Endodermal cell (in vitro differentiated cells): ENCODE results near the gene HSP90AB1. TPM values are rescaled to one million over a fixed set of nuclear protein-coding genes. Genes with fewer than 3 reads are reported as not detected.

ENCODE experiments used
- DNase-seq: peaks from one replicate; pipeline ENCODE4 v3.0.0-alpha.2; 2017
- H3K27ac ChIP-seq: 2 replicates; pipeline ENCODE4 v1.5.1; 2013; ENCODE audit warnings: mild to moderate bottlenecking, low read depth, low read length, moderate library complexity
- H3K27me3 ChIP-seq: 2 replicates; pipeline ENCODE4 v1.6.1; 2013; ENCODE audit warnings: mild to moderate bottlenecking, low read length, moderate library complexity; ENCODE audit not compliant: insufficient read depth, control insufficient read depth, poor library complexity, severe bottlenecking
- H3K36me3 ChIP-seq: 2 replicates; pipeline ENCODE4 v1.7.0; 2013; ENCODE audit warnings: mild to moderate bottlenecking, low read length, moderate library complexity; ENCODE audit not compliant: control insufficient read depth, insufficient read depth
- H3K4me1 ChIP-seq: one replicate; pipeline ENCODE4 v1.7.0; 2013; ENCODE audit warnings: low read length; ENCODE audit not compliant: control insufficient read depth, insufficient read depth
- H3K4me3 ChIP-seq: 2 replicates; pipeline ENCODE4 v1.5.1; 2013; ENCODE audit warnings: mild to moderate bottlenecking, low read length, moderate library complexity
- H3K9ac ChIP-seq: 2 replicates; pipeline ENCODE4 v1.6.1; 2013; ENCODE audit warnings: mild to moderate bottlenecking, low read length, moderate library complexity; ENCODE audit not compliant: poor library complexity, severe bottlenecking; ENCODE audit errors: extremely low read depth
- H3K9me3 ChIP-seq: 2 replicates; pipeline ENCODE4 v1.6.1; 2013; ENCODE audit warnings: mild to moderate bottlenecking, low read length, moderate library complexity; ENCODE audit not compliant: control insufficient read depth
- H3K27ac Mint-ChIP-seq: 2 replicates; pipeline ENCODE4 v1.8.0; 2020; ENCODE audit warnings: mixed read lengths
- H3K27me3 Mint-ChIP-seq: 2 replicates; pipeline ENCODE4 v1.8.0; 2021; ENCODE audit warnings: mild to moderate bottlenecking, mixed read lengths; ENCODE audit not compliant: insufficient read depth
- H3K36me3 Mint-ChIP-seq: 2 replicates; pipeline ENCODE4 v1.8.0; 2020; ENCODE audit warnings: low read depth, mixed read lengths
- H3K4me1 Mint-ChIP-seq: 2 replicates; pipeline ENCODE4 v1.8.0; 2020; ENCODE audit warnings: mixed read lengths
- H3K4me3 Mint-ChIP-seq: 2 replicates; pipeline ENCODE4 v1.8.0; 2020; ENCODE audit warnings: mild to moderate bottlenecking, moderate library complexity, mixed read lengths
- H3K9me3 Mint-ChIP-seq: 2 replicates; pipeline ENCODE4 v1.8.0; 2020; ENCODE audit warnings: mild to moderate bottlenecking, mixed read lengths
- CTCF ChIP-seq: fragments of 200-600 bp; sonication (generic); conservative IDR thresholded peaks from 2 replicates; pipeline ENCODE4 v1.5.0; 2021; ENCODE audit warnings: antibody characterized with exemption, mild to moderate bottlenecking
- WGBS, 2 experiments: methylation state at CpG; one replicate each; pipeline versions ENCODE4 v1.1.5 to v1.1.7; 2013; ENCODE audit warnings: missing lambda C conversion rate in 2 of 2, mixed read lengths in 1 of 2; ENCODE audit not compliant: insufficient coverage in 1 of 2, insufficient read length in 1 of 2; 5-methylcytosine and 5-hydroxymethylcytosine counted together
- total RNA-seq, 2 donors: library from RNA; stranded (reverse); fragmentation: NEBNext Ultra II Directional in 1 of 2; extraction: Animal tissue kit (Norgen Biotek cat#: 25700) in 1 of 2; gene quantifications; 2 replicates in 1 of 2; 3 replicates in 1 of 2; pipeline ENCODE4 v1.2.1, GENCODE V29; 2021

Gene HSP90AB1
- total RNA-seq, 2 donors from 2014 or later: 1,356 to 1,422 TPM

- Mint-ChIP-seq H3K27me3 (no peaks in the 10 kb centered on the region), H3K36me3 (no peaks in the 10 kb centered on the region), H3K4me1 (peaks cover 45% of the 10 kb centered on the region), H3K27ac (peak overlapping the region; percentile 97), H3K4me3 (no peak overlapping the region), H3K9me3 (no peaks in the 10 kb centered on the region)
- TF ChIP-seq CTCF: no peak
- WGBS, 2 experiments: 85 to 100% methylated on average over 2 to 3 of the region's 3 CpGs
- no peak overlapping the region for H3K9ac ChIP-seq
- peak; percentile 75 for DNase-seq
- no peaks in the 10 kb centered on the region for H3K27me3 ChIP-seq
- no peaks in the 10 kb centered on the region for H3K36me3 ChIP-seq
- H3K4me1 ChIP-seq: peaks cover 22% of the 10 kb centered on the region
- peak overlapping the region; percentile 6 for H3K27ac ChIP-seq
- H3K4me3 ChIP-seq: no peak overlapping the region
- H3K9me3 ChIP-seq: no peaks in the 10 kb centered on the region
Observed at GRCh38 chr6:44201200-44201599, 45.7 kb upstream of the HSP90AB1 start.

GRCh38 chr6:44201638-44202303 lies 45.1 kb upstream of the HSP90AB1 start:
- Mint-ChIP-seq H3K27ac (peak overlapping the region; percentile 97), H3K36me3 (no peaks in the 10 kb centered on the region), H3K27me3 (no peaks in the 10 kb centered on the region), H3K4me1 (peaks cover 50% of the 10 kb centered on the region), H3K4me3 (peak overlapping the region; percentile 15), H3K9me3 (no peaks in the 10 kb centered on the region)
- H3K9ac ChIP-seq: no peak overlapping the region
- H3K36me3 ChIP-seq: no peaks in the 10 kb centered on the region
- no peak overlapping the region for H3K27ac ChIP-seq
- DNase-seq: no peak
- WGBS, 2 experiments: 92 to 97% methylated on average over 10 to 11 of the region's 11 CpGs
- H3K27me3 ChIP-seq: no peaks in the 10 kb centered on the region
- TF ChIP-seq CTCF: no peak
- H3K4me3 ChIP-seq: no peak overlapping the region
- no peaks in the 10 kb centered on the region for H3K9me3 ChIP-seq
- peaks cover 26% of the 10 kb centered on the region for H3K4me1 ChIP-seq

- H3K4me1 ChIP-seq: peaks cover 27% of the 10 kb centered on the region
Observed at GRCh38 chr6:44202332-44202971, 44.4 kb upstream of the HSP90AB1 start.

More at GRCh38 chr6:44202332-44202971, 44.4 kb upstream of the HSP90AB1 start:
- TF ChIP-seq CTCF: no peak
- peak overlapping the region; percentile 15 for H3K4me3 Mint-ChIP-seq
- WGBS, 2 experiments: 36 to 72% methylated on average over 3 to 4 of the region's 4 CpGs
- H3K9me3 Mint-ChIP-seq: no peaks in the 10 kb centered on the region
- H3K27ac ChIP-seq: peak overlapping the region; percentile 56
- peaks cover 56% of the 10 kb centered on the region for H3K4me1 Mint-ChIP-seq
- DNase-seq: peak; percentile 95
- no peaks in the 10 kb centered on the region for H3K27me3 Mint-ChIP-seq
- H3K36me3 ChIP-seq: no peaks in the 10 kb centered on the region
- no peak overlapping the region for H3K4me3 ChIP-seq
- H3K36me3 Mint-ChIP-seq: no peaks in the 10 kb centered on the region
- H3K9ac ChIP-seq: peak overlapping the region; percentile 47
- no peaks in the 10 kb centered on the region for H3K27me3 ChIP-seq
- H3K27ac Mint-ChIP-seq: peak overlapping the region; percentile 97
- no peaks in the 10 kb centered on the region for H3K9me3 ChIP-seq
